MCF 10A (cell line): ENCODE data around the gene NPHS1. TPM values are rescaled to one million over a fixed set of nuclear protein-coding genes. Genes with fewer than 3 reads are reported as not detected.

ENCODE experiments used
- BruUV-seq: library from RNA; stranded (reverse); fragments of 400-500 nt; replicated peaks from 2 replicates; lab custom pipeline; 2021; lab: Mats Ljungman, UMichigan
- CTCF ChIA-PET: fragments of 300-600 bp; sonication (Branson Sonifier 250); formaldehyde crosslinking; extraction: SDS; loops from one replicate; lab custom pipeline; 2021; ENCODE audit warnings: antibody characterized with exemption, inconsistent platforms; lab: Yijun Ruan, JAX
- POLR2A ChIA-PET: fragments of 300-600, 350-650 bp; sonication (Branson Sonifier 250); formaldehyde crosslinking; extraction: SDS; loops from one replicate; lab custom pipeline; 2020; ENCODE audit warnings: antibody characterized with exemption, inconsistent platforms; lab: Yijun Ruan, JAX
- DNase-seq: peaks from one replicate; pipeline ENCODE4 v3.0.0-alpha.2; 2018; ENCODE audit not compliant: unreplicated experiment
- H3K27ac Mint-ChIP-seq: one replicate; pipeline ENCODE4 v1.8.0; 2022; ENCODE audit warnings: mild to moderate bottlenecking, low read depth, mixed read lengths; ENCODE audit not compliant: unreplicated experiment
- H3K27me3 Mint-ChIP-seq: one replicate; pipeline ENCODE4 v1.8.0; 2022; ENCODE audit warnings: mixed read lengths; ENCODE audit not compliant: insufficient read depth, unreplicated experiment
- H3K36me3 Mint-ChIP-seq: one replicate; pipeline ENCODE4 v1.8.0; 2022; ENCODE audit warnings: mild to moderate bottlenecking, moderate library complexity, mixed read lengths; ENCODE audit not compliant: insufficient read depth, unreplicated experiment
- H3K4me1 Mint-ChIP-seq: one replicate; pipeline ENCODE4 v1.8.0; 2022; ENCODE audit warnings: mixed read lengths; ENCODE audit not compliant: insufficient read depth, unreplicated experiment
- H3K4me3 Mint-ChIP-seq: one replicate; pipeline ENCODE4 v1.8.0; 2022; ENCODE audit warnings: mild to moderate bottlenecking, moderate library complexity, mixed read lengths; ENCODE audit not compliant: unreplicated experiment
- H3K9me3 Mint-ChIP-seq: one replicate; pipeline ENCODE4 v1.8.0; 2022; ENCODE audit warnings: mixed read lengths; ENCODE audit not compliant: unreplicated experiment
- intact Hi-C: fragments of 100-400 bp; cut with micrococcal nuclease; formaldehyde crosslinking; loops from 2 replicates; pipeline ENCODE4 v1.14.1; 2022
- total RNA-seq: library from RNA; stranded (reverse); gene quantifications from 2 replicates; pipeline ENCODE4 v1.2.3, GENCODE V29; 2022
- TF ChIP-seq, protein P1 (sequence below): fragments of 200-600 bp; IDR thresholded peaks from one replicate; pipeline ENCODE4 v1.8.0; 2022; ENCODE audit warnings: antibody characterized with exemption, mild to moderate bottlenecking; ENCODE audit not compliant: unreplicated experiment

The NPHS1 gene
- total RNA-seq, 1 experiment from 2014 or later = not detected

DNA sequence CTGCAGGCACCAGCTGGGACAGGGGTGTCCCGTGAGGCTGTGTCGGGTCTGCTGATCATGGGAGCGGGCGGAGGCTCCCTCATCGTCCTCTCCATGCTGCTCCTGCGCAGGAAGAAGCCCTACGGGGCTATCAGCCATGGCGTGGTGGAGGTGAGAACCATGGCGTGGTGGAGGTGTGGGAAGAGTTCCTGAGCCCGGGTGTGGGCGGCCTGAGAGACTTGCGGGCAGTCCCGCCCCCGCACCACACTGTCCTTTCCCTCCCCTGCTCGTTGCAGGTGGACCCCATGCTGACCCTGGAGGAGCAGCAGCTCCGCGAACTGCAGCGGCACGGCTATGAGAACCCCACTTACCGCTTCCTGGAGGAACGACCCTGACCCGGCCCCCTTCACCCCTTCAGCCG is 26.8 kb upstream of the NPHS1 start:
- intact Hi-C loops = loop anchor here (5.0 kb wide), 1 partner anchor 52 kb away; no protein-coding TSS in a partner anchor
- TF ChIP-seq, protein P1, sequence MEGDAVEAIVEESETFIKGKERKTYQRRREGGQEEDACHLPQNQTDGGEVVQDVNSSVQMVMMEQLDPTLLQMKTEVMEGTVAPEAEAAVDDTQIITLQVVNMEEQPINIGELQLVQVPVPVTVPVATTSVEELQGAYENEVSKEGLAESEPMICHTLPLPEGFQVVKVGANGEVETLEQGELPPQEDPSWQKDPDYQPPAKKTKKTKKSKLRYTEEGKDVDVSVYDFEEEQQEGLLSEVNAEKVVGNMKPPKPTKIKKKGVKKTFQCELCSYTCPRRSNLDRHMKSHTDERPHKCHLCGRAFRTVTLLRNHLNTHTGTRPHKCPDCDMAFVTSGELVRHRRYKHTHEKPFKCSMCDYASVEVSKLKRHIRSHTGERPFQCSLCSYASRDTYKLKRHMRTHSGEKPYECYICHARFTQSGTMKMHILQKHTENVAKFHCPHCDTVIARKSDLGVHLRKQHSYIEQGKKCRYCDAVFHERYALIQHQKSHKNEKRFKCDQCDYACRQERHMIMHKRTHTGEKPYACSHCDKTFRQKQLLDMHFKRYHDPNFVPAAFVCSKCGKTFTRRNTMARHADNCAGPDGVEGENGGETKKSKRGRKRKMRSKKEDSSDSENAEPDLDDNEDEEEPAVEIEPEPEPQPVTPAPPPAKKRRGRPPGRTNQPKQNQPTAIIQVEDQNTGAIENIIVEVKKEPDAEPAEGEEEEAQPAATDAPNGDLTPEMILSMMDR = no peak
- BruUV-seq = no TSS peak
- Mint-ChIP-seq H3K4me3 (no peak overlapping the region), H3K27me3 (peaks cover 11% of the 10 kb centered on the region), H3K4me1 (peaks cover 9% of the 10 kb centered on the region), H3K27ac (no peak overlapping the region), H3K9me3 (no peaks in the 10 kb centered on the region), H3K36me3 (no peaks in the 10 kb centered on the region)
- DNase-seq = no peak
- ChIA-PET CTCF (interaction anchor here (9.2 kb wide), 1 partner anchor 54 kb away, joined by 127 read pairs; no protein-coding TSS in a partner anchor), POLR2A (interaction anchor here (0.8 to 1.1 kb wide), 4 partner anchors 9 to 131 kb away, joined by 3 to 6 read pairs (median 4); partner anchors contain the start of genes APLP1 and LIN37)

- CTCF ChIA-PET = interaction anchor here (0.6 kb wide), 1 partner anchor 308 kb away, joined by 5 read pairs; no protein-coding TSS in a partner anchor
- TF ChIP-seq, protein P1 = no peak
- DNase-seq = no peak
- intact Hi-C loops = no loop called here
- peaks cover 4% of the 10 kb centered on the region for H3K27me3 Mint-ChIP-seq
- no peaks in the 10 kb centered on the region for H3K9me3 Mint-ChIP-seq
- POLR2A ChIA-PET = no interaction called here
- H3K4me1 Mint-ChIP-seq = peaks cover 7% of the 10 kb centered on the region
- no peak overlapping the region for H3K27ac Mint-ChIP-seq
- no peak overlapping the region for H3K4me3 Mint-ChIP-seq
- no peaks in the 10 kb centered on the region for H3K36me3 Mint-ChIP-seq
- BruUV-seq = no TSS peak
Observed at GRCh38 chr19:35874392-35874930, 22.2 kb upstream of the NPHS1 start.

DNA sequence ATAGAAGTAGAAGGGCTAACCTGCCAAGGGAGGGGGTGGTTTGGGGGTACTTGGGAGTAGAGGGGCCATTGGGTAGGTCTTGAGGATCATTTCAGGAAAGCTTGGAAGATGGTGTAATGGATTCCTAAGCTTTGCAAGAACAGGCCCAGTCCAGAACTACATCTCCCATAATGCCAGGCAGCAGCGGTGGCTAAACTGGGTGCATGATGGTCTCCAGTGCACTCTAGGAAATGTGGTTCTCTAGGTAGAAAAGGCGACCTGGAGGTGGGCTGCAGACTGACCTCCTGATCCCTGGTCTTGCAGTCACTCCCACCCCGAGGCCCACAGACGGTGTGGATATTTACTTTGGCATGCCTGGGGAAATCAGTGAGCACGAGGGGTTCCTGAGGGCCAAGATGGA is 19.9 kb upstream of the NPHS1 start:
- ChIA-PET CTCF (no interaction called here), POLR2A (interaction anchor here (0.7 kb wide), 1 partner anchor 90 kb away, joined by 3 read pairs; no protein-coding TSS in a partner anchor)
- Mint-ChIP-seq H3K4me1 (peaks cover 6% of the 10 kb centered on the region), H3K27ac (no peak overlapping the region), H3K9me3 (no peaks in the 10 kb centered on the region), H3K4me3 (no peak overlapping the region), H3K36me3 (no peaks in the 10 kb centered on the region), H3K27me3 (peaks cover 9% of the 10 kb centered on the region)
- DNase-seq = no peak
- intact Hi-C loops = no loop called here
- BruUV-seq = no TSS peak
- TF ChIP-seq, protein P1 = no peak

DNA sequence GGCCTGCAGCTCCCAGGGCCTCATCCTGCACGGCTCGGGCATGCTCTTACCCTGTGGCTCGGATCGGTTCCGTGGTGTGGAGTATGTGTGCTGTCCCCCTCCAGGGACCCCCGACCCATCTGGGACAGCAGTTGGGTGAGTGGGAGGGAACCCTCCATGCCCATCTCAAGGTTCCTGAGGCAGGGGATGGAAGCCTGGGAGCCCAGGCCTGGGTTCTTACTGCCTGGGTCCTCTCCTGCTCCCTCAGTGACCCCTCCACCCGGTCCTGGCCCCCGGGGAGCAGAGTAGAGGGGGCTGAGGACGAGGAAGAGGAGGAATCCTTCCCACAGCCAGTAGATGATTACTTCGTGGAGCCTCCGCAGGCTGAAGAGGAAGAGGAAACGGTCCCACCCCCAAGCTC is 19.3 kb upstream of the NPHS1 start:
- CTCF ChIA-PET = interaction anchor here (0.7 kb wide), 1 partner anchor 200 kb away, joined by 4 read pairs; no protein-coding TSS in a partner anchor
- Mint-ChIP-seq H3K4me3 (no peak overlapping the region), H3K27ac (no peak overlapping the region), H3K27me3 (peaks cover 15% of the 10 kb centered on the region), H3K36me3 (no peaks in the 10 kb centered on the region), H3K4me1 (peaks cover 6% of the 10 kb centered on the region), H3K9me3 (no peaks in the 10 kb centered on the region)
- TF ChIP-seq, protein P1 = no peak
- no TSS peak for BruUV-seq
- POLR2A ChIA-PET = interaction anchor here (0.7 kb wide), 1 partner anchor 89 kb away, joined by 3 read pairs; no protein-coding TSS in a partner anchor
- intact Hi-C loops = no loop called here
- DNase-seq = no peak
